Mucosa of rectum (tissue), 2 donors: Measurements from ENCODE around the gene TUBB4B.
A peak's percentile ranks its signal among the peaks of the same experiment; 100 is the strongest.

Experiments
- H3K27ac ChIP-seq, 2 donors: one replicate each; pipeline ENCODE4 v1.7.0; 2013; ENCODE audit warnings: inconsistent platforms in 2 of 2, low read depth in 2 of 2, low read length in 2 of 2
- H3K27me3 ChIP-seq, 2 donors: one replicate each; pipeline ENCODE4 v1.7.0; 2013; ENCODE audit warnings: low read length in 2 of 2; ENCODE audit not compliant: control insufficient read depth in 2 of 2, insufficient read depth in 2 of 2
- H3K36me3 ChIP-seq, 2 donors: one replicate each; pipeline ENCODE4 v1.7.0; 2013; ENCODE audit warnings: low read length in 2 of 2; ENCODE audit not compliant: control insufficient read depth in 2 of 2, insufficient read depth in 2 of 2
- H3K4me1 ChIP-seq, 2 donors: one replicate each; pipeline ENCODE4 v1.7.0; 2013; ENCODE audit warnings: low read length in 2 of 2, mild to moderate bottlenecking in 1 of 2; ENCODE audit not compliant: control insufficient read depth in 2 of 2, insufficient read depth in 2 of 2
- H3K4me3 ChIP-seq, 2 donors: one replicate each; pipeline ENCODE4 v1.7.0; 2013; ENCODE audit warnings: low read length in 2 of 2
- H3K9ac ChIP-seq, 2 donors: one replicate each; pipeline ENCODE4 v1.7.0; 2013; ENCODE audit warnings: low read length in 2 of 2, low read depth in 1 of 2, mild to moderate bottlenecking in 1 of 2
- H3K9me3 ChIP-seq, 2 donors: one replicate each; pipeline ENCODE4 v1.7.0; 2013; ENCODE audit warnings: low read length in 2 of 2; ENCODE audit not compliant: control insufficient read depth in 2 of 2
- donor health status: healthy.
- donor health status: Normal muscosa, but diverticular disease.

TUBB4B gene

GRCh38 chr9:137273611-137274320, 32.7 kb downstream of the TUBB4B start:
- Histone ChIP-seq H3K9me3 (no peaks in the 10 kb centered on the region), H3K4me3 (no peak overlapping the region), H3K27ac (peak overlapping the region; percentile 63 to 90), H3K4me1 (peaks cover 27 to 47% of the 10 kb centered on the region in 2 donors), H3K9ac (peak overlapping the region in 1 of 2 donors; percentile 73), H3K27me3 (no peaks in the 10 kb centered on the region), H3K36me3 (peaks cover 6 to 10% of the 10 kb centered on the region in 2 donors)

GRCh38 chr9:137275203-137275587, 34.1 kb downstream of the TUBB4B start:
- H3K36me3 ChIP-seq: peaks cover 15 to 19% of the 10 kb centered on the region in 2 donors
- no peaks in the 10 kb centered on the region for H3K9me3 ChIP-seq
- no peak overlapping the region for H3K27ac ChIP-seq
- H3K4me3 ChIP-seq: no peak overlapping the region
- H3K9ac ChIP-seq: peak overlapping the region in 1 of 2 donors; percentile 1
- no peaks in the 10 kb centered on the region for H3K27me3 ChIP-seq
- peaks cover 19 to 35% of the 10 kb centered on the region in 2 donors for H3K4me1 ChIP-seq

GRCh38 chr9:137275588-137276472, 34.7 kb downstream of the TUBB4B start:
- Histone ChIP-seq H3K9me3 (no peaks in the 10 kb centered on the region), H3K9ac (peak overlapping the region in 1 of 2 donors; percentile 1), H3K4me1 (peaks cover 19 to 35% of the 10 kb centered on the region in 2 donors), H3K36me3 (peaks cover 15 to 19% of the 10 kb centered on the region in 2 donors), H3K27me3 (no peaks in the 10 kb centered on the region), H3K27ac (peak overlapping the region; percentile 91 to 96), H3K4me3 (no peak overlapping the region)

DNA sequence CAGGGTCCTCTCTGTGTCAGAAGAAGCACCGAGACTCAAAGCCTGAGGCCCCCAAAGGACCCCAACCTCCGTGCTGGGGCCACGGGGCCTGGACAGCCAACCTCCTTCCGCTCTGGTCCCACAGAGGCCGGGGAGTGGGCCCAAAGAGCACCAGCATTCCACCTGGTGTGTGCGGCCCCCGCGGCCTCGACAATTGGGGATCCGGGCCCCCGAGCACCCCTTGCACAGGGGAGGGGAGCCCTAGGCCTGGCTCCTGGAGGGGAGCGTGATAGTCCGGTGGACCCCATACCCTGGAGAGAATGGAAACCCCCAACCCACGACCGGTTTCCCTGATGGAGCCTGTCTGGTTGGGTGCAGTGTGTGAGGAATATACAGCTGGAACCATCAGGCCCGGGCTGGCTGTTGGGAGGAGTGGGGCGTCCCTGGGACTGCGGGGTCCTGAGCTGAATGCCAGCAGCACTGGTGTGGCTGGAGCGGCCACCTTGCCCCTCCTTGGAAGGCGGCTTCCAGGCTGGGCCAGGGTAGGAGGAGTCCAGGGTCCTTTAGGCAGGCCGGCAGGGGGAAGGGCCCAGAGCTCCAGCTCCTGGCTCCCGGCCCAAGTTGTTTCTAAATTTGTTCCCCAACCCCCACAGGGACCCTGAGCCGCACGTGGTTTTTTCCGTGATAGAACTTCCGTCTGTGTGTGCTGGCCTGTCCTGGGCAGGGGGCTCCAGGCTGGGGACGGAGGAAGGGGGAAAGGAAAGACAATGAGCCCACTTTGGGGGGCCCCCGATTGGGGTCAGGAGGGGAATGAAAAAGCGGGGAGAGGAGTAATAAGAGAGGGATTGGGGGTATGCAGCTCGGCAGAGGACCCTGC, 35.6 kb downstream of the TUBB4B start:
- Histone ChIP-seq H3K27me3 (no peaks in the 10 kb centered on the region), H3K4me3 (peak overlapping the region; percentile 85), H3K27ac (peak overlapping the region; percentile 91 to 96), H3K9me3 (no peaks in the 10 kb centered on the region), H3K9ac (peak overlapping the region; percentile 92 to 99), H3K36me3 (peaks cover 16 to 19% of the 10 kb centered on the region in 2 donors), H3K4me1 (peaks cover 21 to 35% of the 10 kb centered on the region in 2 donors)

DNA sequence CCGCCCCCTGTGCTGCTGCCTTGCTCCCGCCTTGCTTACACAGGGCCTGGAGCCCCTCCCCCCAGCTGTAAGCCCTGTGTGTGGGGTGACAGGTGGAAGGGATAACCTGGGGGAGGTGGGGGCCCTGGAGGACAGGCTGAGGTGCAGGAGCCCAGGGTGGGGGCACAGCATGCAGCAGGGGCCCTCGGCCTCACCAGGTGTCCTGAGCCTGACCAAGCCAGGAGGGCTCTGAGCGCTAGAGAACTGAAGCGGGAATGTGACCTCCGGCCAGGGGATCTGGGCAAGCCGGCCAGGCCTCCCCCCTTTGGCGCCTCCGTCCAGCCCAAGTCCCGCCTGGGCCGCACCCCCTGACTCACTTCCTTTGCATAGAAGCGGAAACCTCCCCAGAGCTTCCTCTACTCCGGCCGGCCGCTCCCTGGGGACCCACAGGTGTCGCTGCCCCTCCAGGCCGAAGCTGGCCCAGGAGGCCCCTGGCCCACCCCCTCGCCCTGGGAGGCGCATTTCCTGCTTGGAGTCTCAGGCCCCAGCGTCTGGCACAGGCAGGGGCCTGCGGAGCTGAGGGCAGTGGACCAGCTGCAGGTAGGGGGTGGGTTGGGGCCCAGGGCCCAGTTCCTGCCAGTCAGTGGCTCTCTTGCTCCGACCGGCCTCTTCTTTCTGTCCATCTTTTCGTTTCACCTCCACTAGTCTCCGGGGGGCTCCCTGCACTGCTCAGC, 36.4 kb downstream of the TUBB4B start, which contains the start of gene TOR4A:
Gene TOR4A, plus strand, starts transcription at position 398 of the 713 bp plus-strand sequence. CDS start 964 bp downstream, outside the sequence.
- Histone ChIP-seq H3K9ac (peak within 1 kb of the TSS; percentile 92 to 99), H3K9me3 (no peaks in the 10 kb centered on the region), H3K27me3 (no peaks in the 10 kb centered on the region), H3K36me3 (peaks cover 17 to 18% of the 10 kb centered on the region in 2 donors), H3K27ac (peak within 1 kb of the TSS; percentile 91 to 96), H3K4me1 (peaks cover 21 to 35% of the 10 kb centered on the region in 2 donors), H3K4me3 (peak within 1 kb of the TSS; percentile 85)

DNA sequence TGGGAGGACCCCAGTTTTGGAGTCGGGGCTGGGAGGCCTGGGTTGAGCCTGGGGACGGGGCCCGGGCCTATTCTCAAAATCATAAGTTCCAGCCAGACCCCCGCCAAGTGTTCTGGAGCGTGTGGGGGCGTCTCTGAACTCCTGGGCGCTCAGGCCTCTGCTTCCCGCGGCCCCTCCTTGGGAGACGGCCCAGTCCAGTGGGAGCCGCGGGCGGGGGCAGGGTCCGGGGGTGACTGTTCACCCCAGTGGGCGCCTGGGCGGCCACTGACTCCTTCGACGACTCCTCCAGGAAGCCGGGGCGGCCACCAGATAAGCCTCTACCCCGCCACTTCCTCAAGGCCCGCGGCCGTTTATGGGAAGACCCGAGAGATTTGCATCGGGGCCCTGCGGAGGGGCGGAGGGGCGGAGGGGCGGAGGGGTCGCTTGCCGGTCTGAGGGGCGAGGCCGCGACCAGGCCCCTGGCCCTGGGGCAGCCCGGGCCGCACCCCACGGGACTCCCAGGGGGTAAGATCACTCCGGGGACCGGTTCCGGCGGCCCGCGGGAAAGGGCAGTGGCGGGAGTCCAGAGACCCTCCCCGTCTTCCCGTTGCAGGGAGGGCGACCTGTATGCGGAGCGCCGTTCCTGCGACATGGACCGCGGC, 37.1 kb downstream of the TUBB4B start:
- Histone ChIP-seq H3K36me3 (peaks cover 19 to 20% of the 10 kb centered on the region in 2 donors), H3K4me1 (peaks cover 21 to 35% of the 10 kb centered on the region in 2 donors), H3K9me3 (no peaks in the 10 kb centered on the region), H3K4me3 (peak overlapping the region; percentile 85), H3K9ac (peak overlapping the region; percentile 92 to 99), H3K27ac (peak overlapping the region; percentile 91 to 96), H3K27me3 (no peaks in the 10 kb centered on the region)

DNA sequence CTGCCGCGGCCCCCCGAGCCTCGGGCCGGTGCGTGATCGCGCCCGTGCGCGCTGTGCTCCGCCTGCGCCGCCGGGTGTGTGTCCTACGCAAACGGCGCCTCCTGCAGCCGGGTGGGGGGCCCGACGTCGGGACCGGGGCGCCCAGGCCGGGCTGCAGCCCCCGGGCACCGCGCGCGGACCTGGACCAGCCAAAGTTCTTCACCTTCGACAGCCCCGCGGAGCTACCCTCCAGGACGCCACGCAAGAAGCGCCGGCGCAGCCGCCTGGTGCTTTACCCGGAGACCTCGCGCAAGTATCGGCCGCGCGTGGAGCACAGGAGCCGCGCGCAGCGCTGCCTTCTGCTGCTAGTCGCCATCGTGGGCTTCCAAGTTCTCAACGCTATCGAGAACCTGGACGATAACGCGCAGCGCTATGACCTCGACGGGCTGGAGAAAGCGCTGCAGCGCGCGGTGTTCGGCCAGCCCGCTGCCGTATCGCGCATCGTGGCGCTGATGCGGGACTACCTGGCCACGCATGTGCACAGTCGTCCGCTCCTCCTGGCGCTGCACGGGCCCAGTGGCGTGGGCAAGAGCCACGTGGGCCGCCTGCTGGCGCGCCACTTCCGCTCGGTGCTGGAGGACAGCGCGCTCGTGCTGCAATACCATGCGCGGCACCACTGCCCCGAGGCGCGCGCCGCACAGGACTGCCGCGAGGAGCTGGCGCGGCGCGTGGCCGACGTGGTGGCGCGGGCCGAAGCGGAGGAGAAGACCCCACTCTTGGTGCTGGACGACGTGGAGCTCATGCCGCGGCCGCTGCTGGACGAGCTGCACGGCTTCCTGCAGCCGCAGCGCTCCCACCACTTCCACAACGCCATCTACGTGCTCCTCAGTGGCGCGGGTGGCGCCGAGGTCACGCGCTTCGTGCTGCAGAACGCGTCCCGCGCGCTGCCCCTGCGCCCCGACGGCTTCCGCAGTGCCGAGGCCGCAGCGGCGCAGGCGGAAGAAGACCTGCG, 37.9 kb downstream of the TUBB4B start:
- Histone ChIP-seq H3K9me3 (no peaks in the 10 kb centered on the region), H3K9ac (peak overlapping the region in 1 of 2 donors; percentile 99), H3K4me3 (peak overlapping the region; percentile 85), H3K4me1 (peaks cover 21 to 31% of the 10 kb centered on the region in 2 donors), H3K27ac (peak overlapping the region; percentile 91 to 96), H3K27me3 (no peaks in the 10 kb centered on the region), H3K36me3 (peaks cover 16 to 17% of the 10 kb centered on the region in 2 donors)

DNA sequence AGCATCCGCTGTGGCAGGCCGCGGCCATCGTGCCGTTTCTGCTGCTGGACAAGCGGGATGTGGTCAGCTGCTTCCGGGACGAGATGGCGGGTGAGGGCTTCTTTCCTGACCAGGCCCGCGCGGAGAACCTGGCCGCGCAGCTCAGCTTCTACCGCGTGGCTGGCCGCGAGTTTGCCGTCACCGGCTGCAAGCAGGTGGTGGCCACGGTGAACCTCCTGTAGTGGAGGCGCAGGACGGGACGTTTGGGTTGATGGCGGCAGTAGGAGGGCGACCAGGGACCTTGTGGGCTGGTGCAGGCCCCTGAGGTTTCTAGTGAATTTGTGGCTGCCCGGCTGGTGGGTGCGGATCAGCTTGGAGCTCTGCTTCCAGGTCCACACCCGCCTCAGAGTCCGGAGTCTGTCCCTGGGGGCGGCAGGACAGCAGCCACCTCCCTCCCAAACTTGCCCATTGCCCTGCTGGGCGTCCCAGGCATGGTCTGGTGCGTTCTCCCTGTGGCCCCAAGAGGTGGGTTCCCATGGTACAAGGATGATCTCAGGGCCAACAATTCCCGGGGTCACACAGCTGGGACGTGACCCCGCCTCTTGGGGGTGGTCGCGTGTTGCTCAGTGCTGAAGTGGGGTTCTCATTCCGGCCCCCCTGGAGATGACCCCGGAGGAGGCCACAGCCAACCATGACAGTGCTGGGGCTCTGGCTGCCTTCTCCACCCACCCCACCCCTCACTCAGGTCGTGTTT, 38.8 kb downstream of the TUBB4B start:
- Histone ChIP-seq H3K27ac (no peak overlapping the region), H3K9me3 (no peaks in the 10 kb centered on the region), H3K4me1 (peaks cover 21 to 24% of the 10 kb centered on the region in 2 donors), H3K9ac (no peak overlapping the region), H3K36me3 (peaks cover 16 to 17% of the 10 kb centered on the region in 2 donors), H3K27me3 (no peaks in the 10 kb centered on the region), H3K4me3 (no peak overlapping the region)
